A673 (cell line): ENCODE results near the gene LRRC4B. TPM values are rescaled to one million over a fixed set of nuclear protein-coding genes. Genes with fewer than 3 reads are reported as not detected.
A peak's percentile ranks its signal among the peaks of the same experiment; 100 is the strongest.

Experiments
- BruUV-seq: library from RNA; stranded (reverse); fragments of 400-500 nt; replicated peaks from 2 replicates; lab custom pipeline; 2021; lab: Mats Ljungman, UMichigan
- CTCF ChIA-PET: fragments of 300-600 bp; sonication (Branson Sonifier 250); formaldehyde crosslinking; loops from one replicate; lab custom pipeline; 2022; ENCODE audit warnings: antibody characterized with exemption; lab: Charles Lee
- POLR2A ChIA-PET: fragments of 300-600 bp; sonication (Branson Sonifier 250); formaldehyde crosslinking; loops from one replicate; lab custom pipeline; 2022; ENCODE audit warnings: antibody characterized with exemption; ENCODE audit not compliant: low non-redundant PET; lab: Charles Lee
- DNase-seq: peaks from one replicate; pipeline ENCODE4 v3.0.0-alpha.2; 2015; ENCODE audit warnings: low spot score
- H3K27ac ChIP-seq: fragments of 200-600 bp; sonication (generic); 2 replicates; pipeline ENCODE4 v1.5.1; 2016; ENCODE audit warnings: mixed run types, low read depth, mild to moderate bottlenecking, mixed read lengths, antibody characterized with exemption, low read length; ENCODE audit not compliant: poor library complexity, severe bottlenecking
- H3K27me3 ChIP-seq: fragments of 200-600 bp; sonication (generic); replicated peaks from 2 replicates; pipeline ENCODE4 v1.6.1; 2017; ENCODE audit warnings: mixed run types, low read depth, mild to moderate bottlenecking, mixed read lengths, antibody characterized with exemption, low read length; ENCODE audit not compliant: insufficient read depth, poor library complexity
- H3K36me3 ChIP-seq: fragments of 200-600 bp; sonication (generic); 2 replicates; pipeline ENCODE4 v1.6.1; 2016; ENCODE audit warnings: mixed run types, mild to moderate bottlenecking, mixed read lengths, antibody characterized with exemption, low read length; ENCODE audit not compliant: insufficient read depth, poor library complexity, severe bottlenecking
- H3K4me1 ChIP-seq: fragments of 200-600 bp; sonication (generic); 2 replicates; pipeline ENCODE4 v1.6.1; 2017; ENCODE audit warnings: mixed run types, mild to moderate bottlenecking, mixed read lengths, antibody characterized with exemption, low read length; ENCODE audit not compliant: insufficient read depth, poor library complexity, severe bottlenecking
- H3K4me3 ChIP-seq: fragments of 200-600 bp; sonication (generic); 2 replicates; pipeline ENCODE4 v1.5.1; 2016; ENCODE audit warnings: low read depth, mixed run types, mild to moderate bottlenecking, mixed read lengths, low read length; ENCODE audit not compliant: poor library complexity, severe bottlenecking
- H3K9me3 ChIP-seq: fragments of 200-600 bp; sonication (generic); 2 replicates; pipeline ENCODE4 v1.6.1; 2016; ENCODE audit warnings: mixed run types, low read depth, mild to moderate bottlenecking, mixed read lengths, antibody characterized with exemption, low read length; ENCODE audit not compliant: poor library complexity, severe bottlenecking
- EZH2 ChIP-seq: fragments of 200-600 bp; sonication (generic); IDR thresholded peaks from 2 replicates; pipeline ENCODE4 v1.6.1; 2017; ENCODE audit warnings: borderline replicate concordance, low read depth, mild to moderate bottlenecking, mixed read lengths, antibody characterized with exemption, low read length; ENCODE audit not compliant: poor library complexity, severe bottlenecking
- intact Hi-C: fragments of 100-400 bp; cut with micrococcal nuclease; formaldehyde crosslinking; loops from one replicate; pipeline ENCODE4 v1.10.0; 2022; ENCODE audit not compliant: unreplicated experiment
- total RNA-seq: library from RNA; stranded (reverse); gene quantifications from 2 replicates; pipeline ENCODE4 v1.2.3, GENCODE V29; 2021
- TF ChIP-seq, protein P1 (sequence below): fragments of 300-800, 200-600 bp; sonication (generic); conservative IDR thresholded peaks from 2 replicates; pipeline ENCODE4 v1.5.1; 2017; ENCODE audit warnings: low read depth, mild to moderate bottlenecking, antibody characterized with exemption, low read length, moderate library complexity, mixed read lengths

LRRC4B gene
- total RNA-seq, 1 experiment from 2014 or later = 23.1 TPM

- ChIA-PET POLR2A (no interaction called here), CTCF (no interaction called here)
- Histone ChIP-seq H3K9me3 (no peaks in the 10 kb centered on the region), H3K27ac (no peak overlapping the region), H3K4me3 (no peak overlapping the region), H3K27me3 (no peaks in the 10 kb centered on the region), H3K4me1 (no peaks in the 10 kb centered on the region), H3K36me3 (peaks cover 32% of the 10 kb centered on the region)
- intact Hi-C loops = no loop called here
- DNase-seq = no peak
- no TSS peak for BruUV-seq
- TF ChIP-seq, protein P1, sequence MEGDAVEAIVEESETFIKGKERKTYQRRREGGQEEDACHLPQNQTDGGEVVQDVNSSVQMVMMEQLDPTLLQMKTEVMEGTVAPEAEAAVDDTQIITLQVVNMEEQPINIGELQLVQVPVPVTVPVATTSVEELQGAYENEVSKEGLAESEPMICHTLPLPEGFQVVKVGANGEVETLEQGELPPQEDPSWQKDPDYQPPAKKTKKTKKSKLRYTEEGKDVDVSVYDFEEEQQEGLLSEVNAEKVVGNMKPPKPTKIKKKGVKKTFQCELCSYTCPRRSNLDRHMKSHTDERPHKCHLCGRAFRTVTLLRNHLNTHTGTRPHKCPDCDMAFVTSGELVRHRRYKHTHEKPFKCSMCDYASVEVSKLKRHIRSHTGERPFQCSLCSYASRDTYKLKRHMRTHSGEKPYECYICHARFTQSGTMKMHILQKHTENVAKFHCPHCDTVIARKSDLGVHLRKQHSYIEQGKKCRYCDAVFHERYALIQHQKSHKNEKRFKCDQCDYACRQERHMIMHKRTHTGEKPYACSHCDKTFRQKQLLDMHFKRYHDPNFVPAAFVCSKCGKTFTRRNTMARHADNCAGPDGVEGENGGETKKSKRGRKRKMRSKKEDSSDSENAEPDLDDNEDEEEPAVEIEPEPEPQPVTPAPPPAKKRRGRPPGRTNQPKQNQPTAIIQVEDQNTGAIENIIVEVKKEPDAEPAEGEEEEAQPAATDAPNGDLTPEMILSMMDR = no peak
- TF ChIP-seq EZH2 = no peak
Measured at GRCh38 chr19:50479761-50480251, 88.4 kb downstream of the LRRC4B start.

DNA sequence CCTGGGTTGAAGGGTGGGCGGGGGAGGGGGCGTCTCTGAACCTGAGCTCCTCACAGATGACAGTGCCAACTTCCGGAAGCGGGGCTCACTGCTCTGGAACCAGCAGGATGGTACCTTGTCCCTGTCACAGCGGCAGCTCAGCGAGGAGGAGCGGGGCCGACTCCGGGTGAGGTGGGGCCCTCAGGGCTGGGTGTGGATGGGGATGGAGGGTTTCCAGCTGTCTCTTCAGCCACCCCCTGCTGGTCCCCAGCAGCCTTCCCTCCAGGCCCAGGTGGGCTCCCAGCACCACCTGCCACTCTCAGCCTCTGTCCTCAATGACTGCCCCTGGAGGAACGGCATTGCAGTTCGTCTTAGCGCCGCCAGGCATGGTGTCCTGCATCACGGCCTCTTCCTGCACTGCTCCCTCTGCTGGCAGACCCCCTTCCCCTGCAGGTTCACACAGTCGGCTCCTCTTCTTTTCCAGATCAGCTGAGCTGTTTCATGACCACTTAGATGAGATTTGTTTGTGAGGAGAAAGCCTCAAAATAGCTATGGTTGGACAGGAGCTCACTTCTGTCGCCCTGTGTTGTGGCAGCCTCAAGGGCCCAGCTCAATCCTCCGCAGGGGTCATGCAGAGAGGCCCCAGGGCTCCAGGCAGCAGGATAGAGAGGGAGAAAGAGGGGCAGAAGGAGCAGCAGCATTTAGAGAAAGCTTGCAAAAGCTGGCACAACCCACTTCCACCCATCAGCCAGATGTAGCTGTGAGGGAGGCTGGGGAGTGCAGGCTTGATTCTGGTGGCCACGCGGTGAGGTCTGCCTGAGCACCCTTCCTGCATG lies 89.1 kb downstream of the LRRC4B start:
- H3K27me3 ChIP-seq = no peaks in the 10 kb centered on the region
- TF ChIP-seq EZH2 = no peak
- TF ChIP-seq, protein P1 = peak; percentile 56
- H3K36me3 ChIP-seq = peaks cover 32% of the 10 kb centered on the region
- BruUV-seq = no TSS peak
- ChIA-PET CTCF (no interaction called here), POLR2A (no interaction called here)
- H3K4me3 ChIP-seq = no peak overlapping the region
- H3K27ac ChIP-seq = no peak overlapping the region
- H3K9me3 ChIP-seq = no peaks in the 10 kb centered on the region
- intact Hi-C loops = no loop called here
- no peaks in the 10 kb centered on the region for H3K4me1 ChIP-seq
- peak; percentile 31 for DNase-seq

DNA sequence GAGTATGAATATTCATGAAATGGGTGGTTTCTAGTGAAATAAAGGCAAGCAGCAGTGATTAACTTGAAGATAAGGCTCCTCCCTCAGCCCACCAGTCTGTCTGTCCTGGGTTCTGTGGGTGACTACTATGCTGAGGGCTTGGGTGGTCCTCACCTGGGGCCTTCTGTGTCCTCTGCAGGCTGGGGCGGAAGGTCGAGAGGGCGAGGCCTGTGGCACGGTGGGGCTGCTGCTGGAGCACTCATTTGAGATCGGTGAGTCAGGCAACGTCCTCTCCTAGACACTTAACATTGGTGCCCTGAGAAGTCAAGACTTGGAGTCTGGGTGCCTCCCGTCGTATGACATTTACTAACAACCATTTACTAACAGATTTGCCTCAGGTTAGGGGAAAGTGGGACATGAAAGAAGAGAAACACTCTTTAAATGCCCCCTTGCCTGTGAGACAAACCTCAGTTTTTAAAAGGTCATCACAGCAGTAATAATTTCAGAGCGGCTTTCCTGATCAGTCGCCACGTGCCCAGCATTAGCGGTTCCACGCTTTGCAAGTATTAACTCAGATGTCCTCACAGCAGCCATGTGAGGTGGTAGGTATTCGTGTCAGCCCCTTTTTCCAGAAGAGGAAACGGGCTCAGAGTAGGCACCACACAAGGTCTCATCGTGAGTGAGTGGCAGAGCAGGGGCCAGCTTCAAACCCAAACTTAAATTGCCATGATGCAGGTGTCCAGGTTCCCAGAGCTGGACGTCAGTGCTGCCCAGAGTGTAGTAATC lies 90.3 kb downstream of the LRRC4B start:
- ChIA-PET CTCF (no interaction called here), POLR2A (no interaction called here)
- no peak for DNase-seq
- intact Hi-C loops = no loop called here
- TF ChIP-seq, protein P1 = no peak
- no peak for TF ChIP-seq EZH2
- Histone ChIP-seq H3K4me1 (no peaks in the 10 kb centered on the region), H3K4me3 (peak overlapping the region; percentile 89), H3K36me3 (peaks cover 32% of the 10 kb centered on the region), H3K27ac (no peak overlapping the region), H3K27me3 (no peaks in the 10 kb centered on the region), H3K9me3 (no peaks in the 10 kb centered on the region)
- BruUV-seq = no TSS peak
